GM19395 (cell line): ENCODE results near the gene HOXC9.

Experiments used
- ATAC-seq: cut with Tn5 transposase; IDR thresholded peaks from one replicate; pipeline ENCODE4 v1.9.1; 2021; ENCODE audit warnings: mild to moderate bottlenecking, moderate library complexity; ENCODE audit not compliant: unreplicated experiment

The HOXC9 gene

DNA sequence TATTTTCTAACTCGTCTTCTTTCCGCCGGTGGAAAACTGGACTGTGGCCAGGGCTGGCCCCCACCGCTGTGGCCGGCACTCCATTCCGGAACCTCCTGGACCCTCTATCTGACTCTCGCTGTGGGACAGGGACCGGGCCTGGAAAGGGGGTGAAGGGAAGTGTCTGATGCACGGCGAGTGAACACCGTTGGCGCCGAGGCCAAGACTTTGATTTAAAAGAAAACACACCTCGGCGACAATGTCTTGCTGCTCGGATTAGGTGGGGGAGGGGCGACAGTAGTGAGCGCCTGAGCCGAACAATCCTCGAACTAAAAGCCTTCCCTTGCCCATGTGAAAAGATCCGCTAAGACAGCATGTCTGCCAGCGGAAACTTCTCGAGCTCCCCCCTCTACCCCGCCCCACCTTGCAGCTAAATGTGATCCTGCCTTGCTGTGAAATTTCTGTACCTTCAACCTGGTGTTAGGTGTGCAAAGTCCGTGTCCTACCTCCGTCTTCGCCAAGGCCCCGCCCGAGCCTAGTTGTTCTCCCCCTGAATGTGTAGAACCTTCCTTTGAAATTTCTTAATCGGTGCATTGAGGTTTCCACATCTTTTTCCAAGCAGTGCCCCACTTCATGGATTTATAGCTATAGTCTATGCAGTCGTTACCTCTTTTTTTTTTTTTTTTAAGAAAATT, 24.3 kb upstream of the HOXC9 start:
- ATAC-seq, result no peak

DNA sequence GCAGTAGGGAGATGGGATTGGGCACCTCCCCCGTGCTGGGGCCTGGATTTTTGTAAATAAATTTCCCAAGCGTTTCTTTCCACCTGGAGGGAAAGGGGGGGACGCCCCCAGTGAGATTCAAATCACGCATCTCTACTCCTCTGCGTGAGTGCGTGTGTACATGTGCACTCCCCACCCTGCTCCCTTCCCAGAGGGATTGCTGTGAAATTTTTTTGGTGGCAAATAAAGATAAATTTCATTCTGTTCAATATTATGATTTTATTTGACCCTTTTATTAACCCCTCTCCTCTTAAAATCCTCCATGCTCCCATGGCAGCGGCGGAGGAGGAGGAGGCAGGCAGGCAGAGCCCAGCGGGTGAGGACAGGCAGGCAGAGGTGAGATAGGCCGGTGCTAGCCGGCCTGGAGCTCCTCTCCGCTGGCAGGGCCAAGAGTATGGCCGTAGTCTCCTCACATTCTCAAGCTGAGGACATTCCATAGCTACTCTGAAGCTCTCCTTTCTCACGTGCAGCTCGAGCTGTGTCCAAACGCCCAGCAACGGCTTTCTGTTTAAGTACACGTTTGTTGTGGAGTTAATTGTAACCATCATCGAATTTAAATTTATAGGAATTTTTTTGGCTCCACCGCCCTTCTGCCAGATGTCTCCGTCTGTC, 23.7 kb upstream of the HOXC9 start:
- no peak for ATAC-seq

- ATAC-seq, result no peak
Measured at GRCh38 chr12:53976823-53977595, 23.0 kb upstream of the HOXC9 start.

- ATAC-seq, result no peak
Measured at GRCh38 chr12:53977596-53978445, 22.1 kb upstream of the HOXC9 start.

DNA sequence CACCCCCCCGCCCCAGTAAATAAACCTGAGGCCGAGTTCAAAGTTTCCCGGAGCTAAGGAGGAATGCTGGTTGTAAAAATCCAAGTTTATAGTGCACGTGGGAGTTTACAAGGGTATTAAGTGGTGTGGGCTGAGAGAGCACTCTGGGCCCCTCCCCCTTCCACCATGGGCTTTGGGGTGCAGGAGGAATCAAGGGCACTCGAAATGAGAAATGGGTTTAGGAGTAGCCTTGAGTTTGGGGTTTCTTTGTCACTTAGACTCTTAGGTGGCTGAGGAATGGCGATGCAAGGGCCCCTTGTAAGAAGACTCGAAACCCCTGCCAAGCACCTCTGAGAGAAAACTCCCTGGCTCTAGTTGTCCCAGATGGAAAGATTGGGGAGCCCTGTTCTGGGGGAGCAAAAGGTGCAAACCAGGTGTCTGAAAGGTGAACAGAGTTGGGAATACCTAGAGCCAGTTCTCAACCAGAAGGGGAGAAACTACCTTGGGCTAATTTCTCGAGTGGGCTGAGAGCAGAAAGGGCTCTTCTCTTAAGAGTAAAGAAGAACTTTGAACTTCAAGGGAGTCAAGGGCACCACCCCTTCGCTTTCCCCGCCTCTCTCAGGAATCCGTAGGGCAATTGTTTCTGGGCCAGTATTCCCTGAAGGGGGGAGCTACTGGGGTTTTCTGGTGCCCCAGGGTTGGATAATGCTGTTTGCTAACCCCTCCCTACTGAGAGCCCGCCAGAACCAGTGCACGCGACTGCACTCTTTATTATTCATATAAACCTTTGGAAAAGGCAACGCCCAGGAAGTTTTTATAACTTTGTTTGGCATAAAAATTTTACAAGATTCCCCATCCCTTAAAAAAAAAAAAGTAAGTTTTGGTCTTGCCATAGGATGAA, 21.2 kb upstream of the HOXC9 start:
- ATAC-seq, result no peak

- ATAC-seq, result no peak
Measured at GRCh38 chr12:53980104-53980801, 19.7 kb upstream of the HOXC9 start.

DNA sequence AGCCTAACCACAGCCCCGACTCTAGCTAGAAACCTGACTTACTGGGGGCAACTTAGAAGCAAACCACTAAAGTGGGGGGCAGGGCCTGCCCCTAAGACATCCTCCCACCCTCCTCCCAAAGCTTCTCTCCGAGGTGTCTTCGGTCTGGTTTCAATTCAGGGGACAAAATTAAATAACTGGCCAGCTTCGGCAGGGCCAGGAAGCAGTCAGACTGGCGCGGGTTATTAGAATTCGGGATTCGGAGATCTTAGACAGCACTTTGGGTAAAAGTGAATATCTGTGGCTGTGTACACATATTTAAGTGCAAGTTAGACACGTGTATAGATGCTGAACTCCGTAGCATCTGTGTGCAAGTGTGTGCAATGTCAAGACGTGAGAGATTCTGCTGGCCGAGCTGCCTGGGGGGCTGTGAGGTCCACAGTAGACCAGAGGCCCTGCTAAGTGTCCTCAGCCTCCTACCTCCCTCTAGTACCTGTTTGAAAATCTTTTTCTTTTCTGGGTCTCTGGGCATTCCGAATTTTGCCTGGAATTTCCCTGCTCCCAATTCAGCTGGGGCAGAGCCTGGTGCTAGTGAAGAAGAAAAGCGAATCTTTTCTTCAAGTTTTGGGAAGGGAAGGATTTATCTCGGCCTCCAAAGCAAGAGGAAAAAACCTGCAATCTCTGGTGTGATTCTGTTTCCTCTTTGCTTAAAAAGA, 19.0 kb upstream of the HOXC9 start:
- no peak for ATAC-seq

DNA sequence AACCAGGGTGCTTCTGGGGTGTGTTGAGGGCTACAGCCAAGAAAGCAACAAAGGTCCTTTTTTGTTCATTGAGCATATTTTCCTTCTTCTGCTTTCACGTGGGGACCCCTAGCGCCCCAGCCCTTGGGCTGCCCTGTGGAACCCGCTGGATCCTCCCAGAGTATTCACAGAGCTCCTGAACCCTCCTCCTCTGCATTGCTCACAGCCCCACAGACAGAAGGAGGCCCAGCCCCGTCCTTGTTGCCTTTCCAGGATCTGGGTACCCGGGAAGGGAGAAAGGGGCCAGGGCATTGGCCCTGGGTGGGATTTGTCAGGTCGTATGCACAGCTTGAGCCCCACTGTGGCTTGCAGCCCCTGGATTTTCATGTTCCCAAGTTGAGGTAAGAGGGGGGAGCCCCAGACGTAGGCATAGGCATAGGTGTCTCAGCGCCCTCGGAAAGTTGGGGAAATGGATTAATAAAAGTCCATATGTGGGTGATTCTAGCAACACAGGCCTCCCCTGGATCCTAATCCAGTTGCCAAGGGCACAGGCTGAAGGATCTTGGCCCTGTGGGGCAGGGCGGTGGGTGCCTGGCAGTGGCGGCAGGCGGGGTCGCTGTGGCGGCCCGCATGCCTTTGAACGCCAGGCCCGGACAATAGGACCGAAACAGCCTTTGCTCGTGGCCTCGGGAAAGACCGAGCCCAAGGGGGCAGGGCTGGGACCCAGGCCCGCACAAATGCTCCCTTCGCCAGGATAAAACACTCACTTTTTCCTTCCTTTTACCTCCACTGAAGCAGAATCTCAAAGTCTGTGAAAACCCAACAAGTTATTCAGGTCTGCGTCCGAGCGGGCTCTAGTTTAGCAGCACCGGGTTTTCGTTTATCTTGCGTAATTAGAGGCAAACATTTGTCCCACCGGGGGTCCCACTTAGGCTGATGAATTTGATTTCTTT, 18.1 kb upstream of the HOXC9 start:
- ATAC-seq, result no peak

GRCh38 chr12:53982648-53983567, 17.1 kb upstream of the HOXC9 start:
- no peak for ATAC-seq

DNA sequence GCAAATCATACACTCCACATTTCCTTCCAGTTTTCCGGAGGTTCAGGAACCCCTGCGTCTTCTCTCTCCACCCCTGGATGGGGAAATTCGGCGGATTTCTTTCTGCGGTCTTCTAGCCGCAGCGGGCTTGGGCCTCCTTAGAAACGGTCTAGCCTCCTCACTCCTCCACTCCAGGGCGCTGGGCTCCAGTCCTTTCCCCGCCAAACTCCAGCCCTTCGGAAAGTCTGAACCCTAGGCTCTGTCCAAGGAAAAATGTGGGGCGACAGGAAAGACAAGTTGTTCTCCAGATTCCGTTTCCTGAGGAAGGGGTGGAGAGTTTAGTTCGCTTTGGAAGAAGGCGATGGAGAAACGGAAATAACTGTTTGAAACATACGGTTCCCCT, 16.4 kb upstream of the HOXC9 start:
- ATAC-seq, result no peak

DNA sequence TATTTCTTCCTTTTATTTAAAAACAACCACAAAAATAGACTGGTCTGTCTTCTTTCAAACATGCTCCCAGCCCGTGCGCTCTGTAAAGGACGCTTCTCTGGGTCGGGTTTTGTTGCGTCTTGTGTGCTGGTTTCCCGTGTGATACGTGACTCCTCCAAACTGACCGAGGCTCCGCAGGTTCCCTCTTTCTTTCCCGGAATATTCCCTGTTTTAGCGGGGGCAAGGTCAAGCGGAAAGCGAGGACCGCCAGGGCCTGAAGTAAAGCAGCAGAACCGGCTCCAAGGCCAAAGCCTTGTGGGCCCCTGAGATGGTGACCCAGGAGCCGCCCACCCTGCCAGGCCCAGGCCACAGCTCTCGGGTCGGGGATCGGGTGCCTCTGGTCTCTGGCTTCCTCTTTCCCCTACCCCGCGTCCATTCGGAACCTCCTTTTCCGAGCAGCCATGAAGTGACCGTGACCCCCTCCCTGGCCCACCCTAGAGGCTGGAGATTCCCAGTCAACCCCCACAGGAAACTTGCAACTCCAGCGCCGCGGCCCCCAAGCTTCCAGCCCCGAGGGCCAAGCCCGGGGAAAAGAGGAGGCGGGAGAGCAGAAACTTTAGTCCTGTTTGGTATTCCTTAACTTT, 15.9 kb upstream of the HOXC9 start:
- ATAC-seq, result no peak

GRCh38 chr12:53984901-53985691, 14.9 kb upstream of the HOXC9 start, which contains the start of gene HOXC10:
HOXC10 (plus strand) TSS chr12:53985146; CDS start chr12:53985260, 114 bp downstream.
- ATAC-seq, result peak; percentile 61

- ATAC-seq, result no peak
Measured at GRCh38 chr12:53985692-53985993, 14.3 kb upstream of the HOXC9 start.

DNA sequence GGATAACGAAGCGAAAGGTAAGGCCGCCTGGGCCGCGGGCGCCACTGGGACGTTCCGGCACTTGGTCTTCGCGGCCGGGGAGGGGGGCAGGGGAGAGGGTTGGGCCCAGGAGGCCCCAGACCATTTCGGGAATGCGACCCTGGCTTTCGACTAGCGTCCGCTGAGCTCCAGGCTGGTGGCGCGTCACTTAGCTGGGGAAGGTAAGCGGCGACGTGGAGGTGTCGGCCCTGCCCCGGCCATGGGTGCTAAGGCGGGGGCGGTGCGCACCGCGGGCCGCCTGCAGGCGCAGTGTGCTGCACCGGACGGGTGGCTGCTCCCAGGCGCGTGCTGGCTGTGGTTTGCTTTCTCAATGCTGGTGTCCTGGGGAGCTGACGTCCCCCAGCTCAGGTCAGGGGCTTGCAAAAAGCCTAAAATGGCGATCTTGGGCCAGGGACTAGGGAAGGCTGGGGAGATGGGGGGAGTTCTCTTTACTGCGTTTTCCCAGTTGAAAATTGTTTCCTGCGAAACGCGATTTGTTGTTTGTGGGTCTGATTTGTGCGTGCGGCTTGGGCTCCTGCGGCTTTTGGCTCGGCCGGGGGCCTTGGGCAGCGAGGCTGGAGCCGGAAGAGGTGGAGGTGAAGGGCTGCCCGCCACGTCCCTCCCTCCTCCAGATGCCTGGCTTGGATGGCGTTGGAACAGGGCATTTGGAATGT, 13.8 kb upstream of the HOXC9 start:
- ATAC-seq, result no peak
